HPDE6-E6E7 (cell line): ENCODE measurements around the gene DENND1C.
"Not testable (repeated sequence)": the region's sequence is repeated elsewhere in the genome, so short reads cannot be mapped to it uniquely, and the experiment has no call there.

ENCODE experiments used
- DNase-seq: peaks from one replicate; pipeline ENCODE4 v3.0.0; 2011; ENCODE audit warnings: missing footprints; ENCODE audit errors: extremely low spot score

DENND1C gene

GRCh38 chr19:6457958-6458694 is 23.5 kb downstream of the DENND1C start:
- no peak for DNase-seq

DNA sequence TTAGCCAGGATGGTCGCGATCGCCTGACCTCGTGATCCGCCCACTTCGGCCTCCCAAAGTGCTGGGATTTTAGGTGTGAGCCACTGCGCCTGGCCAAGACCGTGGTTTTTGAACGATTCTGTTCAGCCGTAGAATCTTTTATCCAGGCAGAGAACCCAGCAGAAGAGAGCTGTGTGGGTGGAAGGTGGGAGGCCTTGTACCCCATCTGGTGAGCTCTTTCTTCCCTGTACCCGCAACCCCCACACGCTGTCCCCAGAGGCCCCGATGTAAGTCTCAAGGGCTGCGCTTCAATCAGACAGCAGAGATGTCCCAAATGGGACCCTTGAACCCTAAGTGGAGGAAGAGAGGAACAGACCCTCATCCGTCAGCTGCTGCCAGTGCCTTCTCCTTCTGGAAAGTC is 25.7 kb downstream of the DENND1C start:
- no peak for DNase-seq

- DNase-seq: no peak
Measured at GRCh38 chr19:6453951-6454565, 27.5 kb downstream of the DENND1C start.

DNA sequence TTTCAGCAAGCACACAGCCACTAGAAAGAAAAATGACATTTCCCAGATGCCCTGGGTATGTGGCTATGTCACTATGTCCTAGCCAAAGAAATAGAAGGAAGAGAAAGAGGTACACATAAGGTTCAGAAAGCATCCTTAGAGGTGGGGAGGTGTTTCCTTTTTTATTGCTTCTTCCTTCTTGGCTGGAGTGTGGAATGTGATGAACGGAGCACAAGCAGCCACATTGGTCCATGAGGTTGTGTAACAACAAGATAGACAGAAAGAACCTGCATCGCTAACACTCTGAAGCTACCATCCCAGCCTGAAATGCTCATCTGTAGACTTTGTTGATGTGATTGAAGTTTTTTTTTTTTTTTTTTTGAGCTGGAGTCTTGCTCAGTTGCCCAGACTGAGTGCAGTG is 28.7 kb downstream of the DENND1C start:
- DNase-seq: no peak

DNA sequence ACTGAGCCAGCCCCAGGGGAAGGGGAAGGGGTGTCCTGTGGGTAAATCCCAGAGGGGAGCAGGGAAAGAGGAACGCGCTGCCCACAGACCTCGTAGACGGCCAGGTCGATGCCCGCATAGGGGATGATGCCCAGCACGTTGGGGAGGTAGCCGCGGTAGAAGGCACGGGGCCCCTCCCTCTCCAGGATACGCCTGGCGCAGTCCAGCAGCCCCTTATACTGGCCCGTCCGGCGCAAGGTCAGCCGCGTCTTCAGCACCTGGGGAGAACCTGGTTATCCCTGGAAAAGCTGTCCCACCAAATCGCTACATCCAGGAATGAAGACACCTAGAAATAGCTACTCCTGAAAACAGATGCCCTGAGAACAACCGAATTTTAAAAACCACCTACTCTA is 29.4 kb downstream of the DENND1C start:
- DNase-seq: no peak

GRCh38 chr19:6451583-6452222 is 29.9 kb downstream of the DENND1C start:
- no peak for DNase-seq

GRCh38 chr19:6450166-6450565 is 31.4 kb downstream of the DENND1C start:
- no peak for DNase-seq

DNA sequence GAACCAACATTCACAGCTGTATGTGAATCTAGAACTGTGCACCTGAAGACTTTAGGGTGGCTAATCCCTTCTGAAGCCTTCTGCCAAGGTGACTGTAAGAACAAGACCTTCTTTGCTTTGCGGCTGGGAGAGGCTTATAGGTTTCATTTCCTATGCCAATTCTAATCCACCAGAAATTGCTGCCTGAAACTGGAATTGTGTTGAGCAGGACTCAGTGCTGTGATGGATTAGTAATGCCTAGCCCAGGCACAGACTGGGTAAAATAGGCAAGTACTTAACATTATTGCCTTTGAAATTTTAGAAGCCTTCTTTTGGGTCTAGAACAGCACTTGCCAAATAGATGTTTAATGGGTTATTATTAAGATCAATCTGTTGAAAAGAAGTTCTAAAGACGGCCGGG is 33.5 kb downstream of the DENND1C start:
- no peak for DNase-seq

GRCh38 chr19:6446452-6446851 is 35.1 kb downstream of the DENND1C start:
- DNase-seq: no peak

GRCh38 chr19:6443986-6444385 is 37.6 kb downstream of the DENND1C start:
- DNase-seq: no peak

- DNase-seq: no peak
Measured at GRCh38 chr19:6442087-6442688, 39.4 kb downstream of the DENND1C start.

DNA sequence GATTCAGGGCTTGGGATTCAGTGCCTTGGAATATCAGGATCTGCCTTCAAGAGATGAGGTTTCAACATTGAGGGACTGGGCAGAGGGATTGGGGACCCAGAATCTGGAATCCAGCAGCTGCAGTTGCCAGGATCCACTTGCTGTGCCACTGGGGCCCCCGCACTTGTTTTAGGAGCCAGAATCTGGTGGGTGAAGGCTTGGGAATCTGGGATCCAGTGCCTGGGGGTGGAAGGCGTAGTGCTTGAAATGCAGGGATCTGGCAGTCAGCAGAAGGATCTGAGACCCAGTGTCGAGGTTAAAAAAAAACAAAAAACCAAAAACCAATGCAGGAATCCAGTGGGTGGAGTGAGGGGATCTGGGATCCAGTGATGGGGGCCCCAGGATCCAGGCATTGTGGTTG is 40.7 kb downstream of the DENND1C start:
- DNase-seq: no peak

DNA sequence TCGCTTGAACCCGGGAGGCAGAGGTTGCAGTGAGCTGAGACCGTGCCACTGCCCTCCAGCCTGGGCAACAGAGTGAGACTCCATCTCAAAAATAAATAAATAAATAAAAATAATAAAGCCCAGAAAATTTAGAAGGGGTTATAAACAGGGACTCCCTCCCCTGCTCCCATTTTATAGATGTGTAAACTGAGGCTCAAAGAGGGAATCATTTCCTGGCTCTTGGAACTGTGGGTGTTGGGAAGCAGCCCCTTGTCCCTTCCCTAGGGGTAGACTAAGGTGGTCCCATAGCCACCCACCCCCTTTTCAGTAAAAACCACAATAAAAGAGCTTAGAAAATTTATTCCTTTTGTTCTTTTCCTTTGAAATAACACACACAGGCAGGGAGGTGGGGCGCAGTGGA is 41.8 kb downstream of the DENND1C start:
- DNase-seq: no peak

- no peak for DNase-seq
Measured at GRCh38 chr19:6433663-6434062, 47.9 kb downstream of the DENND1C start, which contains the start of gene SLC25A41. SLC25A41 (minus strand) TSS chr19:6433763; CDS start chr19:6433693, 70 bp downstream.

- DNase-seq: no peak
Measured at GRCh38 chr19:6433165-6433564, 48.4 kb downstream of the DENND1C start.

DNA sequence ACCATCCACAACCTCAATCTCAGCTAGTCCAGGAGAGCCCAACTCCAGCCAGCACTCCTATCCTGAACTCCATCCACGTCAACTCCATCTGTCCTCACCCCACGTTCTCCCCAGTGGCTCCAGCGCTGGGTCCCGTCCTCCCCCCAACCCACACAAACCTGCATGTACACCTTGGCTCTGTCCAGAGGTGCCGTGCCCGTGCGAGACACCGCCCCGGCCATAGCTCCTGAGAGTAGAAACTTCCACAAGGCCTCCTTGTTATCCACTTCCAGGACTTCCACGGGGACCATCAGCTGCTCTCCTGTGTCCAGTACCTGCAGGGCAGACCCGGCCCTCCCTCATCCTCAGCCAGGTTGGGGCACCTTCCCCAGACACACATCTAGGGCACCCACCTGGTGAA is 49.7 kb downstream of the DENND1C start:
- DNase-seq: no peak

GRCh38 chr19:6429419-6430221 is 52.0 kb downstream of the DENND1C start:
- no peak for DNase-seq

DNA sequence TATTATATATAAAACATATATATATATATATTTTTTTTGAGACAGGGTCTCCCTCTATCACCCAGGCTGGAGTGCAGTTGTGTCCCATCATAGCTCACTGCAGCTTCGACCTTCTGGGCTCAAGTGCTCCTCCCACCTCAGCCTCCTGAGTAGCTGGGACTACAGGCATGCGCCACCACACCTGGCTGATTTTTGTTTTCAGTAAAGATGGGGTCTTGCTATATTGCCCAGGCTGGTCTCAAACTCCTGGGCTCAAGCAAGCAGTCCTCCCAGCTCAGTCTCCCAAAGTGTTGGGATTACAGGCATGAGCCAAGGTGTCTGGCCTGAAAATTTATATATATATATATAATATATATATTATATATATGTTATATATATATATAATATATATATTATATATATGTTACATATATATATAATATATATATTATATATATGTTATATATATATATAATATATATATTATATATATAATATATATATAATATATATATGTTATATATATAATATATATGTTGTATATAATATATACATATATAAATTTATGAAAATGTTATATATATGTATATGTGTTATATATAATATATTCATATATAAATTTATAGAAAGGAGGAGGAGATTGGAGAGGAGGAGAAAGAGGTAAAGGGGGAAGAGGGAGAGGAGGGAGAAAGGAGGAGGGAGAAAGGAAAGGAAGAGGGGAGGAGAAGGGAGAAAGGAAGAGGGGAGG is 52.7 kb downstream of the DENND1C start:
- not testable (repeated sequence) for DNase-seq

DNA sequence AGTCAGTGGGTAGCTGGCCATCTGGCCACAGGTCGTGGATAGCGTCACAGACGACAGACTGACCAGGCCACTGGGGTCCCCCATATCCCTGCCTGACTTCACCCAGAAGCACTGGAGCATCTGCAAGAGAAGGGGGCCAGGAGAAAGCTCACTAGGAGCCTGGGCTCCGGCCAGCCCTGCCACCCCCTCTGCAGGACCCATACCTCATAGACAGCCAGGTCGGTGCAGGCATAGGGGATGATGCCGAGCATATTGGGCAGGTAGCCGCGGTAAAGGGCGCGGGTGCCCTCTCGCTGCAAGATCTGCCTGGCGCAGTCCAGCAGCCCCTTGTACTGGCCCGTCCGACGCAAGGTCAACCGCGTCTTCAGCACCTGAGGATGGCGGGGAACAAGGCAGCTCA is 54.5 kb downstream of the DENND1C start:
- DNase-seq: no peak

DNA sequence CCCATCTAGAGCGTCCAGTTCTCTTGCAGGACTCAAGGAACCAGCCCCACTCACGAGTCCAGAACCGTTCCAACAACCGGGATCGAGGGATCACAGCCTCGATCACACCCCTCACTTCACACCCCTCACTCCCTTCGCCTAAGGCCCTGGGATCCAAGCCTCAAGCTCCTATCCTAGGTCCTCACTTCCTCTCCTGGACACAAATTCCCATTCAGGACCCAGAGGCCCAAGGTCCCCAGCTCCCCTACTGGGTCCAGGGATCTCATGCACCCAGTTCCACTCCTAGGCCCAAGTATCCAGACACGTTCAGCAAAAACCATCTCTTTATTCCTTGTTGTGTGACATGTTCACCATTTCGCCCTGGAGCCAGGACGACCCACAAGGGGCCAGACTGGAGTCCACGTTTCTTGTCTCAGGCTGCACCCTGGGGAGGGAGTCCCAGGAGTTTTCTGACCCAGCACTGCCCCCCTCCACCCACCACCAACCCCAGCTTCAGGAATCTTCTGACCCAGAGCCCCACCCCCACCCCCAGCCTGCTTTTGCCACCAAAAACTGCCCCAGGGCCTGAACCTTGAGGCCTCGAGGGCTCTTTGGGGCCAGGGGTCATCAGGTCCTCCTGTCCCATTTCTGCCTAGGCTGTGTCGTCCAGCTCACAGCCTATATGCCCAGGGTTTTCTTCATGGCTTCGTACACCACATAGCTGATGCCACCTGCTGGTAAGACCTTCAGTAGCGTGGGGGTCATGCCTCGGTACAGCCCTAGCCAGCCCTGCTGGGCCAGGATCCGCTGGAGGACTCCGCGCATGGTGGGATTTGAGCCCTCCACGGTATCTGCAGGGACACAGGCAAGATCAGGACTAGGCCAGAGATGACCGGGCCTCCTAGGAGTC is 55.6 kb downstream of the DENND1C start:
- no peak for DNase-seq
